Measurements from ENCODE around the gene RPL41. TPM values are rescaled to one million over a fixed set of nuclear protein-coding genes. Genes with fewer than 3 reads are reported as not detected.

The RPL41 gene
- total and polyA plus RNA-seq, 9 of the 15 experiments (the other 6 are each of a cell fraction or from before 2014, with no cell fraction given), result 3,403 to 11,276 (median 5,604) TPM

GRCh38 chr12:56158029-56158925 lies 41.8 kb downstream of the RPL41 start, which contains the start of gene MYL6 (continued):
- TF ChIP-seq MBD1 (CRISPR knock-in tag; IDR thresholded peaks at IDR 0.05) (no peak), RFX5 (IDR thresholded peaks at IDR 0.05; ENCODE audit: low read depth, low read length) (no peak), TCF7 (IDR thresholded peaks at IDR 0.05; ENCODE audit: borderline replicate concordance) (0 out of 2 replicates have a peak, but pooled peaks have one; percentile 9), PCBP1 (IDR thresholded peaks at IDR 0.05; ENCODE audit: low read depth, low read length, poor library complexity, severe bottlenecking) (no peak), HNRNPUL1 (IDR thresholded peaks at IDR 0.05; ENCODE audit: low read length) (no peak), ZKSCAN1 (IDR thresholded peaks at IDR 0.05; ENCODE audit: low read depth, low read length) (no peak), XRCC3 (IDR thresholded peaks at IDR 0.05) (no peak), MTA2 (IDR thresholded peaks at IDR 0.05; ENCODE audit: low read depth) (no peak), ZBTB34 (CRISPR knock-in tag; IDR thresholded peaks at IDR 0.05) (no peak), PHF8 (IDR thresholded peaks at IDR 0.05; ENCODE audit: borderline replicate concordance, low read length) (peak; percentile 88), PTTG1 (tag; IDR thresholded peaks at IDR 0.05; ENCODE audit: low read depth) (no peak), AFF4 (CRISPR knock-in tag; IDR thresholded peaks at IDR 0.05) (peak; percentile 78), GATAD2B (IDR thresholded peaks at IDR 0.05; ENCODE audit: borderline replicate concordance) (no peak; the same call in 1 of the 2 replicates), ZNF589 (CRISPR knock-in tag; IDR thresholded peaks at IDR 0.05; ENCODE audit: low read depth) (peak; percentile 88), NR2C1 (IDR thresholded peaks at IDR 0.05) (peak; percentile 94), NR2C1 (tag; IDR thresholded peaks at IDR 0.05) (peak; percentile 91), THRB (CRISPR knock-in tag; conservative IDR thresholded peaks at IDR 0.05) (peak; percentile 99), DPF2 (IDR thresholded peaks at IDR 0.05) (peak; percentile 72), ZNF778 (CRISPR knock-in tag; IDR thresholded peaks at IDR 0.05) (no peak), ARID2 (IDR thresholded peaks at IDR 0.05) (0 out of 2 replicates have a peak, but pooled peaks have one; percentile 11), ZNF347 (CRISPR knock-in tag; IDR thresholded peaks at IDR 0.05; ENCODE audit: low read depth) (no peak)

Measured in K562 (cell line).